HCT116 (cell line): ENCODE data around the gene C2CD2.

Experiments
- CEBPB ChIP-seq: IDR thresholded peaks from 2 replicates; pipeline ENCODE4 v1.6.1; 2012; ENCODE audit warnings: low read depth
- FOSL1 ChIP-seq: IDR thresholded peaks from 2 replicates; pipeline ENCODE4 v1.6.1; 2012; ENCODE audit warnings: low read depth
- JUND ChIP-seq: IDR thresholded peaks from 2 replicates; pipeline ENCODE4 v1.6.1; 2012
- MAX ChIP-seq: IDR thresholded peaks from 2 replicates; pipeline ENCODE4 v1.6.1; 2012
- POLR2A ChIP-seq: IDR thresholded peaks from 2 replicates; pipeline ENCODE4 v1.7.0; 2011; ENCODE audit warnings: borderline replicate concordance; ENCODE audit not compliant: insufficient read depth, insufficient read length; ENCODE audit errors: extremely low read depth
- POLR2AphosphoS5 ChIP-seq: IDR thresholded peaks from 2 replicates; pipeline ENCODE4 v1.6.1; 2011; ENCODE audit warnings: mild to moderate bottlenecking, low read depth, low read length, moderate library complexity
- SP1 ChIP-seq: IDR thresholded peaks from 2 replicates; pipeline ENCODE4 v1.6.1; 2012; ENCODE audit warnings: low read depth
- ZFX ChIP-seq: fragments of 450-650 bp; IDR thresholded peaks from 2 replicates; pipeline ENCODE4 v1.6.1; 2017
- ZNF274 ChIP-seq: fragments of 200-500 bp; sonication (Bioruptor generic); IDR thresholded peaks from 2 replicates; pipeline ENCODE4 v1.6.1; 2014; ENCODE audit warnings: mild to moderate bottlenecking, low read depth, low read length, inconsistent platforms
- TF ChIP-seq, protein P1 (sequence below), 3 experiments: fragments of 200-600 bp in 1 of 3; sonication (generic) in 1 of 3; IDR thresholded peaks in 2 of 3; conservative IDR thresholded peaks in 1 of 3; 2 replicates each; pipeline ENCODE4 v1.5.1; 2012 to 2017; ENCODE audit warnings: low read depth in 2 of 3, low read length in 2 of 3, antibody characterized with exemption in 1 of 3, borderline replicate concordance in 1 of 3, control low read depth in 1 of 3, mild to moderate bottlenecking in 1 of 3, mixed read lengths in 1 of 3, mixed run types in 1 of 3, moderate library complexity in 1 of 3; ENCODE audit not compliant: insufficient read depth in 1 of 3
- TF ChIP-seq, protein P2 (sequence below): IDR thresholded peaks from 2 replicates; pipeline ENCODE4 v1.6.1; 2012; ENCODE audit warnings: low read depth

- TF ChIP-seq, protein P1, sequence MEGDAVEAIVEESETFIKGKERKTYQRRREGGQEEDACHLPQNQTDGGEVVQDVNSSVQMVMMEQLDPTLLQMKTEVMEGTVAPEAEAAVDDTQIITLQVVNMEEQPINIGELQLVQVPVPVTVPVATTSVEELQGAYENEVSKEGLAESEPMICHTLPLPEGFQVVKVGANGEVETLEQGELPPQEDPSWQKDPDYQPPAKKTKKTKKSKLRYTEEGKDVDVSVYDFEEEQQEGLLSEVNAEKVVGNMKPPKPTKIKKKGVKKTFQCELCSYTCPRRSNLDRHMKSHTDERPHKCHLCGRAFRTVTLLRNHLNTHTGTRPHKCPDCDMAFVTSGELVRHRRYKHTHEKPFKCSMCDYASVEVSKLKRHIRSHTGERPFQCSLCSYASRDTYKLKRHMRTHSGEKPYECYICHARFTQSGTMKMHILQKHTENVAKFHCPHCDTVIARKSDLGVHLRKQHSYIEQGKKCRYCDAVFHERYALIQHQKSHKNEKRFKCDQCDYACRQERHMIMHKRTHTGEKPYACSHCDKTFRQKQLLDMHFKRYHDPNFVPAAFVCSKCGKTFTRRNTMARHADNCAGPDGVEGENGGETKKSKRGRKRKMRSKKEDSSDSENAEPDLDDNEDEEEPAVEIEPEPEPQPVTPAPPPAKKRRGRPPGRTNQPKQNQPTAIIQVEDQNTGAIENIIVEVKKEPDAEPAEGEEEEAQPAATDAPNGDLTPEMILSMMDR (IDR thresholded peaks at IDR 0.05 in 2 of 3, conservative IDR thresholded peaks at IDR 0.05 in 1 of 3; ENCODE audit: borderline replicate concordance in 1 of 3, insufficient read depth in 1 of 3, low read depth in 2 of 3, low read length in 2 of 3), result no peak
- no peak for TF ChIP-seq CEBPB
- no peak for TF ChIP-seq ZFX
- no peak for TF ChIP-seq FOSL1
- no peak for TF ChIP-seq POLR2AphosphoS5
- no peak for TF ChIP-seq MAX
- TF ChIP-seq JUND, result no peak
- no peak for TF ChIP-seq POLR2A
- TF ChIP-seq SP1, result no peak
- TF ChIP-seq ZNF274, result no peak
- TF ChIP-seq, protein P2, sequence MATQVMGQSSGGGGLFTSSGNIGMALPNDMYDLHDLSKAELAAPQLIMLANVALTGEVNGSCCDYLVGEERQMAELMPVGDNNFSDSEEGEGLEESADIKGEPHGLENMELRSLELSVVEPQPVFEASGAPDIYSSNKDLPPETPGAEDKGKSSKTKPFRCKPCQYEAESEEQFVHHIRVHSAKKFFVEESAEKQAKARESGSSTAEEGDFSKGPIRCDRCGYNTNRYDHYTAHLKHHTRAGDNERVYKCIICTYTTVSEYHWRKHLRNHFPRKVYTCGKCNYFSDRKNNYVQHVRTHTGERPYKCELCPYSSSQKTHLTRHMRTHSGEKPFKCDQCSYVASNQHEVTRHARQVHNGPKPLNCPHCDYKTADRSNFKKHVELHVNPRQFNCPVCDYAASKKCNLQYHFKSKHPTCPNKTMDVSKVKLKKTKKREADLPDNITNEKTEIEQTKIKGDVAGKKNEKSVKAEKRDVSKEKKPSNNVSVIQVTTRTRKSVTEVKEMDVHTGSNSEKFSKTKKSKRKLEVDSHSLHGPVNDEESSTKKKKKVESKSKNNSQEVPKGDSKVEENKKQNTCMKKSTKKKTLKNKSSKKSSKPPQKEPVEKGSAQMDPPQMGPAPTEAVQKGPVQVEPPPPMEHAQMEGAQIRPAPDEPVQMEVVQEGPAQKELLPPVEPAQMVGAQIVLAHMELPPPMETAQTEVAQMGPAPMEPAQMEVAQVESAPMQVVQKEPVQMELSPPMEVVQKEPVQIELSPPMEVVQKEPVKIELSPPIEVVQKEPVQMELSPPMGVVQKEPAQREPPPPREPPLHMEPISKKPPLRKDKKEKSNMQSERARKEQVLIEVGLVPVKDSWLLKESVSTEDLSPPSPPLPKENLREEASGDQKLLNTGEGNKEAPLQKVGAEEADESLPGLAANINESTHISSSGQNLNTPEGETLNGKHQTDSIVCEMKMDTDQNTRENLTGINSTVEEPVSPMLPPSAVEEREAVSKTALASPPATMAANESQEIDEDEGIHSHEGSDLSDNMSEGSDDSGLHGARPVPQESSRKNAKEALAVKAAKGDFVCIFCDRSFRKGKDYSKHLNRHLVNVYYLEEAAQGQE, result no peak
These were observed 114.3 kb downstream of the C2CD2 start for GRCh38 chr21:41839387-41840000.
